ENCODE data around the gene RNF208. TPM values are rescaled to one million over a fixed set of nuclear protein-coding genes. Genes with fewer than 3 reads are reported as not detected.

RNF208 gene
- total and polyA plus RNA-seq, 10 of the 15 experiments (the other 5 are each of a cell fraction or from before 2014, with no cell fraction given): 0.06 to 10.7 (median 0.77) TPM

- Histone ChIP-seq H3K4me2 (ENCODE audit: control insufficient read depth, insufficient read depth) (no peak overlapping the region), H3K36me3 (ENCODE audit: control insufficient read depth in 2 of 2, insufficient read depth in 2 of 2, low read length in 1 of 2) (peaks cover 0 to 4% of the 10 kb centered on the region in 2 experiments; a peak in 3 of 4 replicates), H3K9ac (ENCODE audit: control insufficient read depth, insufficient read depth, low read length) (no peak overlapping the region), H3K4me3 (no peak overlapping the region), H4K20me1 (ENCODE audit: control insufficient read depth, insufficient read depth) (no peaks in the 10 kb centered on the region), H3K4me1 (ENCODE audit: control insufficient read depth, insufficient read depth, low read length) (no peaks in the 10 kb centered on the region), H3K27me3 (replicated peaks in 1 of 2; ENCODE audit: control insufficient read depth in 2 of 2, insufficient read depth in 2 of 2, low read length in 1 of 2) (no peaks in the 10 kb centered on the region), H2AFZ (ENCODE audit: control insufficient read depth, low read depth, low read length) (no peak overlapping the region), H3K27ac (ENCODE audit: control insufficient read depth, insufficient read depth) (no peak overlapping the region), H3K79me2 (ENCODE audit: control insufficient read depth, insufficient read depth, low read length) (no peaks in the 10 kb centered on the region), H3K9me3 (replicated peaks; ENCODE audit: control insufficient read depth, insufficient read depth, low read length) (no peaks in the 10 kb centered on the region)
- intact Hi-C loops (cut with micrococcal nuclease; ENCODE audit: unreplicated experiment): no loop called here
- RAD21 ChIA-PET (ENCODE audit: unreplicated experiment): interaction anchor here (0.6 kb wide), 1 partner anchor 22 kb away, joined by 3 read pairs; no protein-coding TSS in a partner anchor
- POLR2A ChIA-PET: interaction anchor here (0.5 kb wide), 1 partner anchor 81 kb away, joined by 3 read pairs; no protein-coding TSS in a partner anchor
- TF ChIP-seq CTCF (IDR thresholded peaks at IDR 0.05 in 2 of 3, conservative IDR thresholded peaks at IDR 0.05 in 1 of 3; ENCODE audit: control insufficient read depth in 2 of 3, extremely low read depth in 1 of 3, insufficient read depth in 1 of 3, low read depth in 3 of 3, low read length in 3 of 3) (peak in 1 of 3 experiments; percentile 3; a peak in 1 of 6 replicates), USF2 (IDR thresholded peaks at IDR 0.05; ENCODE audit: borderline replicate concordance, low read depth, low read length) (no peak), POLR2A (IDR thresholded peaks at IDR 0.05; ENCODE audit: low read depth, low read length) (peak; percentile 28; the same call in 1 of the 2 replicates), CHD2 (IDR thresholded peaks at IDR 0.05; ENCODE audit: borderline replicate concordance, low read depth, low read length) (no peak)
- in situ Hi-C loops (cut with MboI): no loop called here
- ATAC-seq (no peak), FAIRE-seq (no peak), DNase-seq (ENCODE audit: low read depth, low spot score) (no peak)
- CTCF ChIA-PET: interaction anchor here (0.6 to 1.1 kb wide), 2 partner anchors 12 to 13 kb away, joined by 3 read pairs; partner anchors contain the start of gene RNF224
- BruUV-seq (replicated peaks): no TSS peak
- SMC1A ChIA-PET (ENCODE audit: uncharacterized antibody, unreplicated experiment): no interaction called here
- 94% methylated on average over 46 of the region's 49 CpGs for WGBS (ENCODE audit: insufficient coverage, insufficient replicate concordance, low lambda C conversion rate, missing lambda C conversion rate)
These were observed 8.6 kb downstream of the RNF208 start for GRCh38 chr9:137213160-137214060.
